Activated CD4-positive, alpha-beta memory T cell treated with anti-CD3 and anti-CD28 coated beads, Interleukin-2, amount 10 ng/mL, durations not matched to agents 7 days and 5 days (primary cell): Measurements from ENCODE around the gene ODAM. TPM values are rescaled to one million over a fixed set of nuclear protein-coding genes. Genes with fewer than 3 reads are reported as not detected.
"Not testable (repeated sequence)": the region's sequence is repeated elsewhere in the genome, so short reads cannot be mapped to it uniquely, and the experiment has no call there.

Experiments
- CTCF ChIA-PET: fragments of 350-600 bp; sonication (Branson Sonifier 250); formaldehyde crosslinking; loops from one replicate; lab custom pipeline; 2021; ENCODE audit warnings: antibody characterized with exemption, inconsistent platforms; lab: Charles Lee
- POLR2A ChIA-PET: fragments of 350-600 bp; sonication (Branson Sonifier 250); formaldehyde crosslinking; loops from one replicate; lab custom pipeline; 2021; ENCODE audit warnings: antibody characterized with exemption; lab: Charles Lee
- DNase-seq: peaks from one replicate; pipeline ENCODE4 v3.0.0-alpha.2; 2020
- H3K27ac Mint-ChIP-seq: one replicate; pipeline ENCODE4 v1.8.0; 2021; ENCODE audit warnings: mild to moderate bottlenecking, mixed read lengths
- H3K27me3 Mint-ChIP-seq: one replicate; pipeline ENCODE4 v1.8.0; 2021; ENCODE audit warnings: mixed read lengths
- H3K36me3 Mint-ChIP-seq: one replicate; pipeline ENCODE4 v1.8.0; 2021; ENCODE audit warnings: low read depth, mixed read lengths
- H3K4me1 Mint-ChIP-seq: one replicate; pipeline ENCODE4 v1.8.0; 2021; ENCODE audit warnings: mixed read lengths
- H3K4me3 Mint-ChIP-seq: one replicate; pipeline ENCODE4 v1.8.0; 2021; ENCODE audit warnings: mild to moderate bottlenecking, mixed read lengths
- H3K9me3 Mint-ChIP-seq: one replicate; pipeline ENCODE4 v1.8.0; 2021; ENCODE audit warnings: mixed read lengths
- total RNA-seq, 2 experiments: library from RNA; stranded (reverse); gene quantifications; one replicate each; pipeline ENCODE4 v1.2.3, GENCODE V29; 2021

The ODAM gene
- total RNA-seq, 2 experiments from 2014 or later, result not detected

GRCh38 chr4:70190579-70190978 is 4.9 kb upstream of the ODAM start:
- H3K27ac Mint-ChIP-seq, result no peak overlapping the region
- DNase-seq, result no peak
- CTCF ChIA-PET, result no interaction called here
- H3K9me3 Mint-ChIP-seq, result no peaks in the 10 kb centered on the region
- no peaks in the 10 kb centered on the region for H3K36me3 Mint-ChIP-seq
- no peak overlapping the region for H3K4me3 Mint-ChIP-seq
- H3K4me1 Mint-ChIP-seq, result no peaks in the 10 kb centered on the region
- POLR2A ChIA-PET, result no interaction called here
- H3K27me3 Mint-ChIP-seq, result no peaks in the 10 kb centered on the region

GRCh38 chr4:70191647-70192046 is 3.9 kb upstream of the ODAM start:
- no peaks in the 10 kb centered on the region for H3K27me3 Mint-ChIP-seq
- H3K9me3 Mint-ChIP-seq, result no peaks in the 10 kb centered on the region
- DNase-seq, result no peak
- POLR2A ChIA-PET, result no interaction called here
- CTCF ChIA-PET, result interaction anchor here (0.8 kb wide), 1 partner anchor 8 kb away, joined by 5 read pairs; no protein-coding TSS in a partner anchor
- H3K4me3 Mint-ChIP-seq, result no peak overlapping the region
- no peaks in the 10 kb centered on the region for H3K36me3 Mint-ChIP-seq
- H3K4me1 Mint-ChIP-seq, result no peaks in the 10 kb centered on the region
- H3K27ac Mint-ChIP-seq, result no peak overlapping the region

GRCh38 chr4:70192895-70193294 is 2.6 kb upstream of the ODAM start:
- Mint-ChIP-seq H3K27me3 (no peaks in the 10 kb centered on the region), H3K27ac (no peak overlapping the region), H3K9me3 (no peaks in the 10 kb centered on the region), H3K4me3 (no peak overlapping the region), H3K4me1 (no peaks in the 10 kb centered on the region), H3K36me3 (no peaks in the 10 kb centered on the region)
- no peak for DNase-seq
- ChIA-PET CTCF (no interaction called here), POLR2A (no interaction called here)

GRCh38 chr4:70196857-70197256 is 1.3 kb downstream of the ODAM start:
- Mint-ChIP-seq H3K27me3 (no peaks in the 10 kb centered on the region), H3K9me3 (no peaks in the 10 kb centered on the region), H3K4me1 (no peaks in the 10 kb centered on the region), H3K36me3 (no peaks in the 10 kb centered on the region), H3K4me3 (no peak overlapping the region), H3K27ac (no peak overlapping the region)
- DNase-seq, result no peak
- ChIA-PET POLR2A (no interaction called here), CTCF (no interaction called here)

- POLR2A ChIA-PET, result no interaction called here
- CTCF ChIA-PET, result interaction anchor here (1.6 kb wide), 1 partner anchor 15 kb away, joined by 6 read pairs; no protein-coding TSS in a partner anchor
- Mint-ChIP-seq H3K9me3 (no peaks in the 10 kb centered on the region), H3K27me3 (no peaks in the 10 kb centered on the region), H3K36me3 (no peaks in the 10 kb centered on the region), H3K4me3 (no peak overlapping the region), H3K4me1 (no peaks in the 10 kb centered on the region), H3K27ac (no peak overlapping the region)
- DNase-seq, result no peak
Measured at GRCh38 chr4:70197842-70198241, 2.3 kb downstream of the ODAM start.

- Mint-ChIP-seq H3K27ac (no peak overlapping the region), H3K4me3 (no peak overlapping the region), H3K27me3 (no peaks in the 10 kb centered on the region), H3K4me1 (no peaks in the 10 kb centered on the region), H3K36me3 (no peaks in the 10 kb centered on the region), H3K9me3 (no peaks in the 10 kb centered on the region)
- ChIA-PET POLR2A (no interaction called here), CTCF (no interaction called here)
- no peak for DNase-seq
Measured at GRCh38 chr4:70203601-70204000, 8.1 kb downstream of the ODAM start.

- H3K36me3 Mint-ChIP-seq, H3K4me1 Mint-ChIP-seq, POLR2A ChIA-PET, H3K27me3 Mint-ChIP-seq, H3K27ac Mint-ChIP-seq, H3K4me3 Mint-ChIP-seq, DNase-seq, CTCF ChIA-PET, H3K9me3 Mint-ChIP-seq: not testable (repeated sequence)
Measured at GRCh38 chr4:70212752-70213151, 17.2 kb downstream of the ODAM start.

- H3K27ac Mint-ChIP-seq, H3K4me1 Mint-ChIP-seq, DNase-seq, H3K4me3 Mint-ChIP-seq, H3K9me3 Mint-ChIP-seq, CTCF ChIA-PET, H3K36me3 Mint-ChIP-seq, H3K27me3 Mint-ChIP-seq, POLR2A ChIA-PET: not testable (repeated sequence)
Measured at GRCh38 chr4:70216109-70216508, 20.6 kb downstream of the ODAM start.

- H3K27me3 Mint-ChIP-seq, result not testable (repeated sequence)
Measured at GRCh38 chr4:70216550-70216949, 21.0 kb downstream of the ODAM start.

GRCh38 chr4:70221389-70221788 is 25.9 kb downstream of the ODAM start:
- H3K4me3 Mint-ChIP-seq, POLR2A ChIA-PET, DNase-seq, H3K27me3 Mint-ChIP-seq, CTCF ChIA-PET, H3K4me1 Mint-ChIP-seq, H3K27ac Mint-ChIP-seq, H3K36me3 Mint-ChIP-seq, H3K9me3 Mint-ChIP-seq: not testable (repeated sequence)

More at GRCh38 chr4:70216550-70216949, 21.0 kb downstream of the ODAM start:
- CTCF ChIA-PET, H3K27ac Mint-ChIP-seq, H3K4me1 Mint-ChIP-seq, H3K9me3 Mint-ChIP-seq, H3K4me3 Mint-ChIP-seq, POLR2A ChIA-PET, DNase-seq, H3K36me3 Mint-ChIP-seq: not testable (repeated sequence)

GRCh38 chr4:70221818-70222217 is 26.3 kb downstream of the ODAM start:
- H3K4me3 Mint-ChIP-seq, CTCF ChIA-PET, H3K27ac Mint-ChIP-seq, H3K36me3 Mint-ChIP-seq, POLR2A ChIA-PET, H3K9me3 Mint-ChIP-seq, H3K27me3 Mint-ChIP-seq, H3K4me1 Mint-ChIP-seq, DNase-seq: not testable (repeated sequence)

- H3K36me3 Mint-ChIP-seq, result no peaks in the 10 kb centered on the region
- no peaks in the 10 kb centered on the region for H3K9me3 Mint-ChIP-seq
- ChIA-PET POLR2A (no interaction called here), CTCF (no interaction called here)
- no peak for DNase-seq
- H3K27ac Mint-ChIP-seq, result no peak within 1 kb of the TSS
- H3K4me1 Mint-ChIP-seq, result no peaks in the 10 kb centered on the region
- no peaks in the 10 kb centered on the region for H3K27me3 Mint-ChIP-seq
- no peak within 1 kb of the TSS for H3K4me3 Mint-ChIP-seq
Measured at GRCh38 chr4:70225824-70226223, 30.3 kb downstream of the ODAM start, which contains the start of gene FDCSP. TSS of gene FDCSP (plus strand) at chr4:70226124. CDS start at chr4:70231195, 5,071 bp downstream.

- H3K27me3 Mint-ChIP-seq, result no peaks in the 10 kb centered on the region
- ChIA-PET CTCF (no interaction called here), POLR2A (no interaction called here)
- DNase-seq, result no peak
- no peak overlapping the region for H3K4me3 Mint-ChIP-seq
- H3K36me3 Mint-ChIP-seq, result no peaks in the 10 kb centered on the region
- no peaks in the 10 kb centered on the region for H3K9me3 Mint-ChIP-seq
- H3K27ac Mint-ChIP-seq, result no peak overlapping the region
- H3K4me1 Mint-ChIP-seq, result no peaks in the 10 kb centered on the region
Measured at GRCh38 chr4:70236125-70236524, 40.6 kb downstream of the ODAM start.

- POLR2A ChIA-PET, result no interaction called here
- no peak overlapping the region for H3K4me3 Mint-ChIP-seq
Measured at GRCh38 chr4:70239131-70239883, 43.8 kb downstream of the ODAM start.

More at GRCh38 chr4:70239131-70239883, 43.8 kb downstream of the ODAM start:
- Mint-ChIP-seq H3K27me3 (no peaks in the 10 kb centered on the region), H3K27ac (no peak overlapping the region), H3K36me3 (no peaks in the 10 kb centered on the region), H3K4me1 (no peaks in the 10 kb centered on the region), H3K9me3 (no peaks in the 10 kb centered on the region)
- no peak for DNase-seq
- CTCF ChIA-PET, result no interaction called here
